AG09309 (cell line): Measurements from ENCODE around the gene HSP90B1.

Source experiments
- DNase-seq: peaks from one replicate; pipeline ENCODE4 v3.0.0-alpha.2; 2010; ENCODE audit warnings: low read depth
- H3K4me3 ChIP-seq: 2 replicates; pipeline ENCODE4 v1.5.1; 2011; ENCODE audit warnings: mild to moderate bottlenecking, low read depth, low read length, moderate library complexity; ENCODE audit not compliant: control insufficient read depth
- TF ChIP-seq, protein P1 (sequence below): IDR thresholded peaks from 2 replicates; pipeline ENCODE4 v1.5.1; 2011; ENCODE audit warnings: mild to moderate bottlenecking, low read depth, low read length, inconsistent platforms; ENCODE audit not compliant: insufficient read depth, control insufficient read depth; ENCODE audit errors: missing control alignments

HSP90B1 gene

DNA sequence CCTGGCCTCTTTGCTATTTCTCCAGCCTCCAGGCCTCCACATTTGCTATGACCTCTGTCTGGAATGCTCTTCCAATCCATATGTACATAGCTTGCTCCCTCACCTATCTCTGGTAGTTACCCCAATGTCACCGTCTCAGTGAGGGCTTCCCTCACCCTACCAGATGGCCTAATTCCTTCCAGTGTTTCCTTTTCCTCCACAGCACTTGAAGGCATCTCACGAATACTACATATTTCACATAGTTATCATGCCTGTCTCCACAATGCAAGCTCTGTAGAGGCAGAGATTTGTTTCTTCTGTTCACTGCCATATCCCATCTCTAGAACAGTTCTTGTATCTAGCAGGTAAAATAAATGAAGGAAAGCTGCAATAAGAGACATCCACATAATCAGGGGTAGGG is 21.3 kb upstream of the HSP90B1 start:
- DNase-seq, result no peak

DNA sequence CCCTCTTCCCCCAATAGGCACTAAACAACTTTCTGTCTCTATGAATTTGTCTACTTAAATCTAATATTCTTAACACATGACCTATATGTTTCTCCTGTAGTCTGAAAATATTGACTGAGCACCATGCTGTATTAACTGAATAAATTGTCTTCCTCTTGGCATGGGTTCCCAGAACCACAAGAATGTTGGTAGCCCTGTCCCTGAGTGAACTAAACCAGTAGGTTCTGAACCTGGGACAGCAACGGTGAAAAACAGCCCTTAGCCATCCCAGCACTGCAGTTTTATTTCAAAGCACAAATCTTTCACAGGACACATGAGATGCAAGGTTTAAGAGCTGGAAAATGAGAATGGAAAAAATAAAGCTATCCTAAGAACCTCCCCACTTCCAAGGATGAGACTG is 20.4 kb upstream of the HSP90B1 start:
- no peak overlapping the region for H3K4me3 ChIP-seq
- DNase-seq, result no peak
- TF ChIP-seq, protein P1, sequence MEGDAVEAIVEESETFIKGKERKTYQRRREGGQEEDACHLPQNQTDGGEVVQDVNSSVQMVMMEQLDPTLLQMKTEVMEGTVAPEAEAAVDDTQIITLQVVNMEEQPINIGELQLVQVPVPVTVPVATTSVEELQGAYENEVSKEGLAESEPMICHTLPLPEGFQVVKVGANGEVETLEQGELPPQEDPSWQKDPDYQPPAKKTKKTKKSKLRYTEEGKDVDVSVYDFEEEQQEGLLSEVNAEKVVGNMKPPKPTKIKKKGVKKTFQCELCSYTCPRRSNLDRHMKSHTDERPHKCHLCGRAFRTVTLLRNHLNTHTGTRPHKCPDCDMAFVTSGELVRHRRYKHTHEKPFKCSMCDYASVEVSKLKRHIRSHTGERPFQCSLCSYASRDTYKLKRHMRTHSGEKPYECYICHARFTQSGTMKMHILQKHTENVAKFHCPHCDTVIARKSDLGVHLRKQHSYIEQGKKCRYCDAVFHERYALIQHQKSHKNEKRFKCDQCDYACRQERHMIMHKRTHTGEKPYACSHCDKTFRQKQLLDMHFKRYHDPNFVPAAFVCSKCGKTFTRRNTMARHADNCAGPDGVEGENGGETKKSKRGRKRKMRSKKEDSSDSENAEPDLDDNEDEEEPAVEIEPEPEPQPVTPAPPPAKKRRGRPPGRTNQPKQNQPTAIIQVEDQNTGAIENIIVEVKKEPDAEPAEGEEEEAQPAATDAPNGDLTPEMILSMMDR, result no peak

More for the DNA sequence above, 21.3 kb upstream of the HSP90B1 start:
- no peak overlapping the region for H3K4me3 ChIP-seq
- TF ChIP-seq, protein P1, result no peak

DNA sequence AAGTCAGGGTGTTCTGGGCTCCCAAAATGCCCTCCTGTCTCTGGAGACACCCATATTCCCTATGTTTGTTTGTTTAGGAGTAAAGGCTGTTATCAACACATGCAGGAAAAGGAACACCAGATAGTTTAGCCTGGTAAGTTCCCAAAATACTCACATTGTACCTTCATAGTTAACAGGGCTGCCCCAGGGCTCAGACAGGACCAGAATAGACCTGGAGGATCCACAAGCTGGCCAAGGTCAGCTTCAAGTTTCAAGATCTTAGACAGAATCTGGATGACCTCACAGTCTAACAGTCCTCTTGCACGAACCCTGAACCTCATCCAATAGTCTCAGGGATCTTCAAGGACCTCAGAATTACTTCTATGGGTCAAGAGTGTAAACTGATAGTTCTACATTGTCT is 18.1 kb upstream of the HSP90B1 start:
- TF ChIP-seq, protein P1, result no peak
- no peak for DNase-seq

DNA sequence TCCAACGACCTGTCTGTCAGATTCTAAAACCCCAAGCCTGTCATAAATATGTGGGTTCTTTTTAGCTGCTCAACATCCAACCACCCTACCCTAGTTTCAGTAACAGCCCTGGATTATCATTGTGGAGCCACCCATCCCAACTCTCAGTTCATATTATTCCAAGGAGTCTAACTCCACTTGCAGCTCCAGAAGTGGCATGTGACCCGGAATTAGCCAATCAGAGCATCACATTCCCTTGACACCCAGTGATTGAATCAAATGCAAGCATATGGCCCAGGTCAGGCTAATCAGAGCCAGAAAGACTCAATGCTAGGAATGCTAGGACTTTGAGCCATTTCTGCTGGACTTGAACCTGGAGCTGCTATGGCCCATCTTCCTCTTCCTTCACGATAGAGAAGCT is 17.1 kb upstream of the HSP90B1 start:
- no peak overlapping the region for H3K4me3 ChIP-seq
- DNase-seq, result no peak
- TF ChIP-seq, protein P1, result no peak

More for the DNA sequence above, 18.1 kb upstream of the HSP90B1 start:
- no peak overlapping the region for H3K4me3 ChIP-seq

DNA sequence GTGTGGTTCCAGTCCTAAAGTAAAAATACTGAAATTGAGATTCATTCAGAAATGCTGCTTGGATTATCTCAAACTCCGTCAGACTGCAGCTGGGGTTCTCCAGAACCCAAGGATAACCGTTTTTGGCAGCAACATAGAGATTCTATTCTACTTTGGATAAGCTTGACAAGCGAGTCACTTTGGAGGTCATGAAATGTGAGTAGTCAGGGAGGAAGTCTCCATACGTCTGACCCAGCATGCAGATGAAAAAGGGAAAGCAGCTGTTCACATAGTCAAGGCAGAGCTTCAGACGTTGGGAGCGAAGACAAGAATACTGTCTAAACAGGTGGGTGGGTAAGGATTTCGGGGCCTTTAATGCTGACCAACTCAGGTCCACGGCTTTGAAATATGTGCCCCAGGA is 14.9 kb upstream of the HSP90B1 start:
- TF ChIP-seq, protein P1, result no peak
- DNase-seq, result no peak
- H3K4me3 ChIP-seq, result no peak overlapping the region

DNA sequence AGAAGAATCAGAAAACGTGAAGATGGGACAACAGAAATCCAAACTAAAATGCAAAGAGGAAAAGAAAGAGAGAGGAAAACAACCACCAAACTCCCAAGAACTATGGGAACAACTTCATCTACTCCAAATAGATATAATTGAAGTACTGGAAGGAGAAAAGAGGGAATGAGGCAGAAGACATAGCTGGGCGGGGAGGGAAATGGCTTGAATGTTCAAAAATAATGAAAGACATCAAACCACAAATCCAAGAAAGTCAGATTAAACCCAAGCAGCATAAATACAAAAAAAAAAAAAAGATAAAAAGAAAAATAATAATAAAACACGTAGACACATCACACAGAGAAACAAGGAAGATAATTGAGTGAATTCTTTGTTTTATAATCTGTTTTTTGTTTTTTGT is 12.3 kb upstream of the HSP90B1 start:
- DNase-seq, result no peak
- TF ChIP-seq, protein P1, result no peak
- H3K4me3 ChIP-seq, result no peak overlapping the region
